Subcutaneous adipose tissue (tissue), 4 donors: ENCODE data around the gene TP53AIP1. TPM values are rescaled to one million over a fixed set of nuclear protein-coding genes. Genes with fewer than 3 reads are reported as not detected.

Experiments
- CTCF ChIP-seq: fragments of 450-650 bp; IDR thresholded peaks from one replicate; pipeline ENCODE4 v1.5.1; 2016; ENCODE audit warnings: low read depth, mild to moderate bottlenecking, control low read depth, antibody characterized with exemption, moderate library complexity
- total RNA-seq, 4 donors: library from RNA; depleted of rRNA; stranded (reverse); fragments of >200 nt; gene quantifications; one replicate each; pipeline ENCODE4 v1.1.0, GENCODE V29; 2016

TP53AIP1 gene
- total RNA-seq, 4 donors from 2014 or later: not detected

- no peak for TF ChIP-seq CTCF
Observed at GRCh38 chr11:128905345-128906184, 37.1 kb downstream of the TP53AIP1 start.

- no peak for TF ChIP-seq CTCF
Observed at GRCh38 chr11:128904656-128905344, 37.9 kb downstream of the TP53AIP1 start.

GRCh38 chr11:128904303-128904655 is 38.4 kb downstream of the TP53AIP1 start:
- TF ChIP-seq CTCF: no peak

- TF ChIP-seq CTCF: no peak
Observed at GRCh38 chr11:128903248-128904061, 39.2 kb downstream of the TP53AIP1 start.

GRCh38 chr11:128902515-128903066 is 40.1 kb downstream of the TP53AIP1 start:
- TF ChIP-seq CTCF: no peak

- no peak for TF ChIP-seq CTCF
Observed at GRCh38 chr11:128901653-128902514, 40.8 kb downstream of the TP53AIP1 start.
